Adrenal gland (tissue), 12 donors: ENCODE measurements around the gene CEL. TPM values are rescaled to one million over a fixed set of nuclear protein-coding genes. Genes with fewer than 3 reads are reported as not detected.
"Not testable (repeated sequence)": the region's sequence is repeated elsewhere in the genome, so short reads cannot be mapped to it uniquely, and the experiment has no call there.

ENCODE experiments used
- DNase-seq, 7 donors: peaks; one replicate each; pipeline ENCODE4 v3.0.0-alpha.2; 2019 to 2020
- H3K27ac ChIP-seq, 5 donors: fragments of 200-600 bp; sonication (generic) in 4 of 5; 1 replicate in 3 of 5; 2 replicates in 2 of 5; pipeline versions ENCODE4 v1.5.1 to v1.8.0; 2016 to 2020; ENCODE audit warnings: mild to moderate bottlenecking in 1 of 5
- H3K27me3 ChIP-seq: fragments of 200-600 bp; 2 replicates; pipeline ENCODE4 v1.8.0; 2021
- H3K36me3 ChIP-seq, 2 donors: fragments of 200-600 bp; replicated peaks in 1 of 2; 1 replicate in 1 of 2; 2 replicates in 1 of 2; pipeline versions ENCODE4 v1.5.1 to v1.8.0; 2018 to 2022
- H3K4me1 ChIP-seq, 2 donors: fragments of 200-600 bp; replicated peaks in 1 of 2; 1 replicate in 1 of 2; 2 replicates in 1 of 2; pipeline versions ENCODE4 v1.5.1 to v1.8.0; 2018 to 2021
- H3K4me3 ChIP-seq, 4 donors: fragments of 200-600 bp; sonication (generic) in 3 of 4; one replicate each; pipeline ENCODE4 v1.5.1; 2016 to 2018
- H3K9me3 ChIP-seq, 3 donors: fragments of 200-600 bp; sonication (generic) in 1 of 3; replicated peaks in 1 of 3; 1 replicate in 2 of 3; 2 replicates in 1 of 3; pipeline versions ENCODE4 v1.5.1 to v1.8.0; 2016 to 2021
- POLR2A ChIP-seq, 2 donors: fragments of 450-650 bp; IDR thresholded peaks; one replicate each; pipeline ENCODE4 v1.6.1; 2017; ENCODE audit warnings: antibody characterized with exemption in 2 of 2, mild to moderate bottlenecking in 2 of 2, moderate library complexity in 1 of 2
- WGBS, 4 donors: extraction: QIAGEN DNeasy Blood & Tissue Kit in 2 of 4; methylation state at CpG; one replicate each; pipeline versions ENCODE4 v1.1.5 to v1.1.7; 2013 to 2017; 5-methylcytosine and 5-hydroxymethylcytosine counted together
- intact Hi-C, 2 donors: fragments of 100-400 bp; cut with DNase I; formaldehyde crosslinking; loops; one replicate each; pipeline versions ENCODE4 v1.14.1 to v1.15.0; 2022 to 2023
- polyA plus RNA-seq, 3 donors: library from polyadenylated mRNA; stranded (reverse); fragments of 200-250 nt in 2 of 3; fragments of 350-450 nt in 1 of 3; fragmentation: Illumina TruSeq in 1 of 3; extraction: RNeasy Lipid Tissue Mini Kit (QIAGEN cat#74804) in 1 of 3; gene quantifications; one replicate each; pipeline ENCODE4 v1.2.3, GENCODE V29; 2013 to 2014
- total RNA-seq, 9 donors: library from RNA; depleted of rRNA in 4 of 9; stranded (reverse); fragments of >200 nt in 4 of 9; fragments of 120-200 nt in 1 of 9; fragmentation: NEBNext Ultra II Directional in 1 of 9; extraction: Animal tissue kit (Norgen Biotek cat#: 25700) in 1 of 9; gene quantifications; one replicate each; pipeline versions ENCODE4 v1.1.0 to v1.2.4, GENCODE V29; 2013 to 2023
- TF ChIP-seq, protein P1 (sequence below), 6 experiments: fragments of 450-650 bp in 4 of 6; fragments of 200-600 bp in 2 of 6; sonication (generic) in 1 of 6; IDR thresholded peaks; 1 replicate in 5 of 6; 2 replicates in 1 of 6; pipeline versions ENCODE4 v1.5.1 to v1.8.0; 2016 to 2021; ENCODE audit warnings: antibody characterized with exemption in 6 of 6, mild to moderate bottlenecking in 2 of 6, moderate library complexity in 1 of 6
- donor health status: healthy with polysubstance abuse.
- donor health status: Bipolar disorder and iron deficiency.
- donor health status: DM: yes; HTN: yes; CAD: no.
- donor health status: DM: no; HTN: no; CAD: no.
- donor health status: DM: no; HTN: no; CAD: no.
- donor health status: DM: yes; HTN: yes; CAD: no.

Gene CEL
- total and polyA plus RNA-seq, 12 donors: 0.27 to 6.1 (median 2.1) TPM; not detected in 1

DNA sequence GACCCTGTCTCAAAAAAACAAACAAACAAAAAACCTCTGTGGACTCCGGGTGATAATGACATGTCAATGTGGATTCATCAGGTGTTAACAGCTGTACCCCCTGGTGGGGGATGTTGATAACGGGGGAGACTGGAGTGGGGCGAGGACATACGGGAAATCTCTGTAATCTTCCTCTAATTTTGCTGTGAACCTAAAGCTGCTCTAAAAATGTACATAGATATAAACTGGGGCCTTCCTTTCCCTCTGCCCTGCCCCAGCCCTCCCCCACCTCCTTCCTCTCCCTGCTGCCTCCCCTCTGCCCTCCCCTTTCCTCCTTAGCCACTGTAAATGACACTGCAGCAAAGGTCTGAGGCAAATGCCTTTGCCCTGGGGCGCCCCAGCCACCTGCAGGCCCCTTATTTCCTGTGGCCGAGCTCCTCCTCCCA, 1.4 kb upstream of the CEL start:
- H3K4me1 ChIP-seq: peaks cover 0 to 6% of the 10 kb centered on the region in 2 donors
- 57 to 80% (median 66%) methylated on average over 4 to 6 of the region's 6 CpGs for WGBS, 4 donors
- TF ChIP-seq, protein P1, sequence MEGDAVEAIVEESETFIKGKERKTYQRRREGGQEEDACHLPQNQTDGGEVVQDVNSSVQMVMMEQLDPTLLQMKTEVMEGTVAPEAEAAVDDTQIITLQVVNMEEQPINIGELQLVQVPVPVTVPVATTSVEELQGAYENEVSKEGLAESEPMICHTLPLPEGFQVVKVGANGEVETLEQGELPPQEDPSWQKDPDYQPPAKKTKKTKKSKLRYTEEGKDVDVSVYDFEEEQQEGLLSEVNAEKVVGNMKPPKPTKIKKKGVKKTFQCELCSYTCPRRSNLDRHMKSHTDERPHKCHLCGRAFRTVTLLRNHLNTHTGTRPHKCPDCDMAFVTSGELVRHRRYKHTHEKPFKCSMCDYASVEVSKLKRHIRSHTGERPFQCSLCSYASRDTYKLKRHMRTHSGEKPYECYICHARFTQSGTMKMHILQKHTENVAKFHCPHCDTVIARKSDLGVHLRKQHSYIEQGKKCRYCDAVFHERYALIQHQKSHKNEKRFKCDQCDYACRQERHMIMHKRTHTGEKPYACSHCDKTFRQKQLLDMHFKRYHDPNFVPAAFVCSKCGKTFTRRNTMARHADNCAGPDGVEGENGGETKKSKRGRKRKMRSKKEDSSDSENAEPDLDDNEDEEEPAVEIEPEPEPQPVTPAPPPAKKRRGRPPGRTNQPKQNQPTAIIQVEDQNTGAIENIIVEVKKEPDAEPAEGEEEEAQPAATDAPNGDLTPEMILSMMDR (IDR thresholded peaks at IDR 0.05): no peak
- TF ChIP-seq POLR2A (IDR thresholded peaks at IDR 0.05): no peak
- H3K27ac ChIP-seq: no peak overlapping the region
- H3K4me3 ChIP-seq: no peak overlapping the region
- H3K9me3 ChIP-seq: no peaks in the 10 kb centered on the region
- peaks cover 0 to 25% of the 10 kb centered on the region in 2 donors for H3K36me3 ChIP-seq
- DNase-seq: no peak
- intact Hi-C loops: no loop called here
- no peaks in the 10 kb centered on the region for H3K27me3 ChIP-seq

GRCh38 chr9:133061019-133061763, 590 bp upstream of the CEL start:
- H3K9me3 ChIP-seq, intact Hi-C loops, H3K27me3 ChIP-seq, H3K27ac ChIP-seq, DNase-seq, H3K4me1 ChIP-seq, H3K4me3 ChIP-seq: not testable (repeated sequence)
- WGBS, 4 donors: 38 to 57% (median 50%) methylated on average over 7 to 14 of the region's 14 CpGs
- peaks cover 0 to 18% of the 10 kb centered on the region in 2 donors for H3K36me3 ChIP-seq

DNA sequence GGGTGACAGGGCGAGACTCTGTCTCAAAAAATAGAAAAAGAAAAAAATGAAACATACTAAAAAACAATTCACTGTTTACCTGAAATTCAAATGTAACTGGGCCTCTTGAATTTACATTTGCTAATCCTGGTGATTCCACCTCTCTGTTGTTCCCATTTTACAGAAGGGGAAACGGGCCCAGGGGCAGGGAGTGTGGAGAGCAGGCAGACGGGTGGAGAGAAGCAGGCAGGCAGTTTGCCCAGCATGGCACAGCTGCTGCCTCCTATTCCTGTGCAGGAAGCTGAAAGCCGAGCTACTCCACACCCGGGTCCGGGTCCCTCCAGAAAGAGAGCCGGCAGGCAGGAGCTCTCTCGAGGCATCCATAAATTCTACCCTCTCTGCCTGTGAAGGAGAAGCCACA, 788 bp downstream of the CEL start:
- 62 to 82% (median 77%) methylated on average over 3 to 5 of the region's 8 CpGs for WGBS, 4 donors
- intact Hi-C loops, H3K9me3 ChIP-seq, H3K4me3 ChIP-seq, DNase-seq, H3K27ac ChIP-seq, H3K4me1 ChIP-seq, H3K36me3 ChIP-seq, H3K27me3 ChIP-seq: not testable (repeated sequence)

DNA sequence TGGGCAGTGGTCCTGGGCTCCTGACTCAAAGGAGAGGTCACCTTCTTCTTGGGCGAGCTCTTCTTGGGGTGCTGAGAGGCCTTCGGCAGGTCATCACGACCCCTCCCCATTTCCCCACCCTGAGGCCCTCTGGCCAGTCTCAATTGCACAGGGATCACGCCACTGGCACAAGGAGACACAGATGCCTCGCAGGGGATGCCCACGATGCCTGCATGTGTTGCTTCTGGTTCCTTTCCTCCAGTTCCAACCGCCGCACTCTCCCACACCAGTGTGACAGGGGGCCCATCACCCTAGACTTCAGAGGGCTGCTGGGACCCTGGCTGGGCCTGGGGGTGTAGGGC, 1.3 kb downstream of the CEL start:
- Histone ChIP-seq H3K27me3 (no peaks in the 10 kb centered on the region), H3K36me3 (no peaks in the 10 kb centered on the region), H3K9me3 (no peaks in the 10 kb centered on the region), H3K27ac (no peak overlapping the region), H3K4me1 (peaks cover 0 to 6% of the 10 kb centered on the region in 2 donors), H3K4me3 (no peak overlapping the region)
- intact Hi-C loops: no loop called here
- WGBS, 4 donors: 60 to 88% (median 84%) methylated on average over 1 to 8 of the region's 8 CpGs
- no peak for DNase-seq
- no peak for TF ChIP-seq POLR2A (IDR thresholded peaks at IDR 0.05)
- TF ChIP-seq, protein P1 (IDR thresholded peaks at IDR 0.05): no peak

DNA sequence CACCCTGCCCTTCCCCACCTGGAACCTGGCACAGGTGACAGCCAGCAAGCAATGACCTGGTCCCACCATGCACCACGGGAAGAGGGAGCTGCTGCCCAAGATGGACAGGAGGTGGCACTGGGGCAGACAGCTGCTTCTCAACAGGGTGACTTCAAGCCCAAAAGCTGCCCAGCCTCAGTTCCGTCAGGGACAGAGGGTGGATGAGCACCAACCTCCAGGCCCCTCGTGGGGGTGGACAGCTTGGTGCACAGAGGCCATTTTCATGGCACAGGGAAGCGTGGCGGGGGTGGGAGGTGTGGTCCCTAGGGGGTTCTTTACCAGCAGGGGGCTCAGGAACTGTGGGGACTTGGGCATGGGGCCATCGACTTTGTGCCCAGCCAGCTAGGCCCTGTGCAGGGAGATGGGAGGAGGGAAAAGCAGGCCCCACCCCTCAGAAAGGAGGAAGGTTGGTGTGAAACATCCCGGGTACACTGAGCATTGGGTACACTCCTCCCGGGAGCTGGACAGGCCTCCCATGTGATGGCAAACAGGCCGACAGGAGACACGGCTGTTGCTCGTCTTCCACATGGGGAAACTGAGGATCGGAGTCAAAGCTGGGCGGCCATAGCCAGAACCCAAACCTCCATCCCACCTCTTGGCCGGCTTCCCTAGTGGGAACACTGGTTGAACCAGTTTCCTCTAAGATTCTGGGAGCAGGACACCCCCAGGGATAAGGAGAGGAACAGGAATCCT, 1.9 kb downstream of the CEL start:
- no peak overlapping the region for H3K27ac ChIP-seq
- no peak for TF ChIP-seq POLR2A (IDR thresholded peaks at IDR 0.05)
- TF ChIP-seq, protein P1 (IDR thresholded peaks at IDR 0.05): no peak
- peaks cover 0 to 6% of the 10 kb centered on the region in 2 donors for H3K4me1 ChIP-seq
- intact Hi-C loops: no loop called here
- 79 to 89% (median 86%) methylated on average over 10 to 14 of the region's 14 CpGs for WGBS, 4 donors
- H3K27me3 ChIP-seq: no peaks in the 10 kb centered on the region
- H3K36me3 ChIP-seq: no peaks in the 10 kb centered on the region
- no peak for DNase-seq
- no peak overlapping the region for H3K4me3 ChIP-seq
- H3K9me3 ChIP-seq: no peaks in the 10 kb centered on the region
